HepG2 (cell line): ENCODE data around the gene TBC1D1. TPM values are rescaled to one million over a fixed set of nuclear protein-coding genes. Genes with fewer than 3 reads are reported as not detected.

Source experiments
- ATAC-seq: fragments of 200-7000 bp; cut with Tn5 transposase; 3 replicates; pipeline ENCODE4 v1.9.1; 2020; ENCODE audit warnings: mild to moderate bottlenecking, moderate library complexity
- BruUV-seq: library from RNA; stranded (reverse); fragments of 400-500 nt; replicated peaks from 2 replicates; lab custom pipeline; 2021; lab: Mats Ljungman, UMichigan
- CTCF ChIA-PET: fragments of 300-600 bp; formaldehyde crosslinking; extraction: SDS; loops from one replicate; lab custom pipeline; 2021; ENCODE audit warnings: low total read pairs, inconsistent platforms, low intra/inter-chr PET ratio; lab: Yijun Ruan, JAX
- POLR2A ChIA-PET: fragments of 350-600 bp; sonication (Branson Sonifier 250); formaldehyde crosslinking; loops from one replicate; lab custom pipeline; 2020; ENCODE audit warnings: antibody characterized with exemption, inconsistent platforms; lab: Yijun Ruan, JAX
- DNase-seq: peaks from one replicate; pipeline ENCODE4 v3.0.0-alpha.2; 2015; ENCODE audit warnings: low spot score
- FAIRE-seq: peaks from 3 replicates; lab custom pipeline; 2011; peaks lifted over from hg19 to GRCh38; lab: Jason Lieb, UNC
- H2AFZ ChIP-seq: one replicate; pipeline ENCODE4 v1.6.1; 2011; ENCODE audit warnings: low read length, inconsistent platforms
- H3K27ac ChIP-seq: fragments of 300-600 bp; 3 replicates; pipeline ENCODE4 v1.8.0; 2011; ENCODE audit warnings: mixed run types, mild to moderate bottlenecking, mixed read lengths, low read length, inconsistent platforms; ENCODE audit not compliant: insufficient read depth; ENCODE audit errors: extremely low read length
- H3K27me3 ChIP-seq, 2 experiments: fragments of 200-600 bp in 1 of 2; 2 replicates in 1 of 2; 3 replicates in 1 of 2; pipeline versions ENCODE4 v1.6.0 to v1.8.0; 2011; ENCODE audit warnings: low read length in 2 of 2, mild to moderate bottlenecking in 2 of 2, moderate library complexity in 2 of 2, inconsistent platforms in 1 of 2; ENCODE audit not compliant: insufficient read depth in 2 of 2, control insufficient read depth in 1 of 2
- H3K36me3 ChIP-seq, 2 experiments: fragments of 200-600 bp in 1 of 2; replicated peaks in 1 of 2; 2 replicates in 1 of 2; 3 replicates in 1 of 2; pipeline versions ENCODE4 v1.5.1 to v1.8.0; 2011; ENCODE audit warnings: low read length in 2 of 2, inconsistent platforms in 1 of 2; ENCODE audit not compliant: insufficient read depth in 2 of 2, control insufficient read depth in 1 of 2
- H3K4me1 ChIP-seq: 2 replicates; pipeline ENCODE4 v1.5.1; 2012; ENCODE audit warnings: low read length, inconsistent platforms; ENCODE audit not compliant: insufficient read depth
- H3K4me2 ChIP-seq: 2 replicates; pipeline ENCODE4 v1.6.0; 2011; ENCODE audit warnings: low read depth, low read length, inconsistent platforms
- H3K4me3 ChIP-seq, 3 experiments: fragments of 200-600 bp in 1 of 3; sonication (generic), shearing (Covaris generic) in 1 of 3; replicated peaks in 1 of 3; 2 replicates each; pipeline ENCODE4 v1.5.1; 2011 to 2016; ENCODE audit warnings: low read length in 3 of 3, inconsistent platforms in 2 of 3, low read depth in 2 of 3, mild to moderate bottlenecking in 2 of 3, control low read depth in 1 of 3, mixed read lengths in 1 of 3; ENCODE audit not compliant: insufficient read depth in 1 of 3
- H3K79me2 ChIP-seq: one replicate; pipeline ENCODE4 v1.6.1; 2011; ENCODE audit warnings: low read length, inconsistent platforms; ENCODE audit not compliant: insufficient read depth
- H3K9ac ChIP-seq: 2 replicates; pipeline ENCODE4 v1.6.0; 2011; ENCODE audit warnings: mild to moderate bottlenecking, low read depth, low read length, inconsistent platforms; ENCODE audit not compliant: insufficient read depth
- H3K9me3 ChIP-seq: 2 replicates; pipeline ENCODE4 v1.5.1; 2012; ENCODE audit warnings: mild to moderate bottlenecking, low read length
- H4K20me1 ChIP-seq: 2 replicates; pipeline ENCODE4 v1.6.0; 2011; ENCODE audit warnings: inconsistent platforms, mild to moderate bottlenecking, low read length, moderate library complexity; ENCODE audit not compliant: insufficient read depth
- CREB1 ChIP-seq, 2 experiments: fragments of 450-650 bp in 1 of 2; IDR thresholded peaks; 2 replicates each; pipeline ENCODE4 v1.6.1; 2016 to 2017; ENCODE audit warnings: control low read depth in 1 of 2, mild to moderate bottlenecking in 1 of 2, missing compliant biosample characterization in 1 of 2, missing genetic modification characterization in 1 of 2
- HHEX ChIP-seq: IDR thresholded peaks from 2 replicates; pipeline ENCODE4 v1.6.1; 2016; ENCODE audit warnings: control low read depth
- NKX3-1 ChIP-seq: sonication (generic); formaldehyde crosslinking; IDR thresholded peaks from 2 replicates; pipeline ENCODE4 v1.5.0; 2020; ENCODE audit warnings: missing genetic modification reagents
- ZBTB49 ChIP-seq: sonication (generic); formaldehyde crosslinking; IDR thresholded peaks from 2 replicates; pipeline ENCODE4 v1.4.0; 2020; ENCODE audit warnings: missing genetic modification reagents, borderline replicate concordance
- ZFP36L2 ChIP-seq: sonication (generic); formaldehyde crosslinking; IDR thresholded peaks from 2 replicates; pipeline ENCODE4 v1.4.0; 2020; ENCODE audit warnings: missing genetic modification reagents
- ZKSCAN5 ChIP-seq: sonication (generic); formaldehyde crosslinking; IDR thresholded peaks from 2 replicates; pipeline ENCODE4 v1.5.1; 2020; ENCODE audit warnings: mild to moderate bottlenecking, missing genetic modification reagents
- ZNF296 ChIP-seq: sonication (generic); formaldehyde crosslinking; conservative IDR thresholded peaks from 2 replicates; pipeline ENCODE4 v1.5.0; 2020; ENCODE audit warnings: mild to moderate bottlenecking, missing genetic modification reagents
- ZNF3 ChIP-seq: IDR thresholded peaks from 2 replicates; pipeline ENCODE4 v1.7.0; 2017; ENCODE audit warnings: inconsistent platforms
- ZNF382 ChIP-seq: sonication (generic); formaldehyde crosslinking; IDR thresholded peaks from 2 replicates; pipeline ENCODE4 v1.5.0; 2020; ENCODE audit warnings: missing genetic modification reagents, mild to moderate bottlenecking, borderline replicate concordance
- ZNF432 ChIP-seq: sonication (generic); formaldehyde crosslinking; IDR thresholded peaks from 2 replicates; pipeline ENCODE4 v1.5.0; 2020; ENCODE audit warnings: missing genetic modification reagents, mild to moderate bottlenecking, borderline replicate concordance
- ZNF747 ChIP-seq: sonication (generic); formaldehyde crosslinking; IDR thresholded peaks from 2 replicates; pipeline ENCODE4 v1.8.1; 2023; ENCODE audit warnings: missing genetic modification reagents, mild to moderate bottlenecking, borderline replicate concordance
- ZNF75D ChIP-seq: sonication (generic); formaldehyde crosslinking; IDR thresholded peaks from 2 replicates; pipeline ENCODE4 v1.8.1; 2023; ENCODE audit warnings: missing genetic modification reagents, mild to moderate bottlenecking, borderline replicate concordance
- ZNF83 ChIP-seq: sonication (generic); formaldehyde crosslinking; IDR thresholded peaks from 2 replicates; pipeline ENCODE4 v1.4.0; 2020; ENCODE audit warnings: missing genetic modification reagents, mild to moderate bottlenecking, borderline replicate concordance
- WGBS: methylation state at CpG from one replicate; pipeline ENCODE4 v1.1.6; 2017; ENCODE audit warnings: low lambda C conversion rate; 5-methylcytosine and 5-hydroxymethylcytosine counted together
- in situ Hi-C: cut with HindIII; loops from 2 replicates; pipeline ENCODE4 v1.10.0; 2017; ENCODE audit warnings: low pct_unique_long_range_greater_than_20kb; ENCODE audit not compliant: extremely low pct_ligation_motif_present
- intact Hi-C: fragments of 100-400 bp; cut with micrococcal nuclease; formaldehyde crosslinking; loops from one replicate; pipeline ENCODE4 v1.10.0; 2022; ENCODE audit not compliant: unreplicated experiment
- polyA plus RNA-seq, 8 experiments: library from polyadenylated mRNA; depleted of rRNA in 3 of 8; stranded (reverse) in 7 of 8; unstranded in 1 of 8; fragments of >200 nt; fragmentation: Illumina TruSeq in 4 of 8; extraction: Trizol in 4 of 8; gene quantifications; 2 replicates each; pipeline versions ENCODE4 v1.2.1 to v1.2.3, GENCODE V29; 2011 to 2016; ENCODE audit warnings: low read depth in 4 of 8, missing spikeins in 1 of 8, mixed read lengths in 1 of 8; ENCODE audit not compliant: insufficient read depth in 1 of 8
- total RNA-seq, 5 experiments: library from RNA; depleted of rRNA; stranded (reverse); fragments of >200 nt; fragmentation: Illumina TruSeq; extraction: Trizol; gene quantifications; 2 replicates each; pipeline ENCODE4 v1.2.3, GENCODE V29; 2016; ENCODE audit warnings: low read depth in 1 of 5
- TF ChIP-seq, protein P1 (sequence below): sonication (generic); formaldehyde crosslinking; IDR thresholded peaks from 2 replicates; pipeline ENCODE4 v1.4.0; 2020; ENCODE audit warnings: mild to moderate bottlenecking, missing genetic modification reagents

The TBC1D1 gene
- total and polyA plus RNA-seq, 2 of the 13 experiments (the other 11 are each of a cell fraction or from before 2014, with no cell fraction given): 37.3 to 62.8 TPM

- Histone ChIP-seq H3K27me3 (no peaks in the 10 kb centered on the region), H3K9ac (no peak overlapping the region), H3K4me3 (no peak overlapping the region)
- DNase-seq: no peak
- in situ Hi-C loops: no loop called here
- intact Hi-C loops: no loop called here
- no peak for TF ChIP-seq ZNF382 (CRISPR knock-in tag)
- TF ChIP-seq, all 625 proteins: peak for 0
- H2AFZ ChIP-seq: no peak overlapping the region
- POLR2A ChIA-PET: interaction anchor here (1.2 to 1.8 kb wide), 3 partner anchors 8 to 47 kb away, joined by 4 to 7 read pairs (median 5); no protein-coding TSS in a partner anchor
- no peak overlapping the region for H3K4me2 ChIP-seq
- H4K20me1 ChIP-seq: no peaks in the 10 kb centered on the region
- H3K36me3 ChIP-seq: peaks cover 3 to 18% of the 10 kb centered on the region in 2 experiments; a peak in 3 of 5 replicates
- WGBS: 81% methylated on average over 9 of the region's 9 CpGs
- no peak for ATAC-seq
- H3K27ac ChIP-seq: no peak overlapping the region
- no peaks in the 10 kb centered on the region for H3K9me3 ChIP-seq
- FAIRE-seq: no peak
- CTCF ChIA-PET: no interaction called here
- H3K4me1 ChIP-seq: peaks cover 52% of the 10 kb centered on the region
- no TSS peak for BruUV-seq
- H3K79me2 ChIP-seq: no peaks in the 10 kb centered on the region
Measured at GRCh38 chr4:38086151-38086848, 195.4 kb downstream of the TBC1D1 start.

DNA sequence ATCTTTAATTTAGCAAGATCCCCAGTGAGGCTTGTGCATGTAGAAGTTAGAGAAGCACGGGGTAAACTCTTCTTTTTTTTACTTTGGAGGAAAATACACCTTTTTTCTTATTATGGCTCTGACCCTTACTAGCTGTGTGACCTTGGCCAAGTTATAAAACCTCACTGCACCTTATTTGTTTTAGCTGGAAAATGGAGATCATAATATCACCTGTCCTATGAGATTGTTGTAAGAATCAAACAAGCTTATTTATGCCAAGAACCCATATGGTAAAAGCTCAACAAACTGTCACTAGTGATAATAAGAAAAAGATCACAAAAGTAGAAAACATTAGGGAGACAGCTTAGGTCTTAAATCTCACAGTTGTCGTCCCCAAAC lies 196.0 kb downstream of the TBC1D1 start:
- Histone ChIP-seq H3K9ac (no peak overlapping the region), H3K4me2 (no peak overlapping the region), H3K79me2 (no peaks in the 10 kb centered on the region), H3K4me3 (no peak overlapping the region), H2AFZ (no peak overlapping the region), H4K20me1 (no peaks in the 10 kb centered on the region), H3K27me3 (no peaks in the 10 kb centered on the region), H3K36me3 (peaks cover 3 to 21% of the 10 kb centered on the region in 2 experiments; a peak in 3 of 5 replicates), H3K9me3 (no peaks in the 10 kb centered on the region), H3K27ac (no peak overlapping the region), H3K4me1 (peaks cover 50% of the 10 kb centered on the region)
- 97% methylated on average over 2 of the region's 2 CpGs for WGBS
- intact Hi-C loops: no loop called here
- in situ Hi-C loops: no loop called here
- no TSS peak for BruUV-seq
- POLR2A ChIA-PET: interaction anchor here (1.2 to 1.8 kb wide), 3 partner anchors 8 to 46 kb away, joined by 4 to 7 read pairs (median 5); no protein-coding TSS in a partner anchor
- no peak for DNase-seq
- CTCF ChIA-PET: no interaction called here
- no peak for FAIRE-seq
- no peak for ATAC-seq
- TF ChIP-seq CREB1 (IDR thresholded peaks at IDR 0.05): no peak
- no peak for TF ChIP-seq CREB1 (CRISPR knock-in tag; IDR thresholded peaks at IDR 0.05)
- no peak for TF ChIP-seq ZKSCAN5 (CRISPR knock-in tag)
- TF ChIP-seq ZNF296 (CRISPR knock-in tag): no peak
- no peak for TF ChIP-seq ZNF3 (CRISPR knock-in tag)
- TF ChIP-seq NKX3-1: no peak
- no peak for TF ChIP-seq ZBTB49 (CRISPR knock-in tag)
- no peak for TF ChIP-seq ZNF432 (CRISPR knock-in tag)
- TF ChIP-seq ZFP36L2 (CRISPR knock-in tag): no peak
- no peak for TF ChIP-seq ZNF75D (CRISPR knock-in tag)
- TF ChIP-seq, protein P1, sequence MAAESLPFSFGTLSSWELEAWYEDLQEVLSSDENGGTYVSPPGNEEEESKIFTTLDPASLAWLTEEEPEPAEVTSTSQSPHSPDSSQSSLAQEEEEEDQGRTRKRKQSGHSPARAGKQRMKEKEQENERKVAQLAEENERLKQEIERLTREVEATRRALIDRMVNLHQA (CRISPR knock-in tag): no peak
- TF ChIP-seq HHEX: no peak
- TF ChIP-seq ZNF83 (CRISPR knock-in tag): no peak
- TF ChIP-seq ZNF747: no peak
